HEK293 (cell line): ENCODE data around the gene ACSF2.

ENCODE experiments used
- CTCF ChIA-PET: fragments of 350-600 bp; formaldehyde crosslinking; extraction: SDS; loops from one replicate; lab custom pipeline; 2021; ENCODE audit warnings: antibody characterized with exemption; lab: Yijun Ruan, JAX
- POLR2A ChIA-PET: fragments of 300-600 bp; formaldehyde crosslinking; extraction: SDS; loops from one replicate; lab custom pipeline; 2020; ENCODE audit warnings: antibody characterized with exemption, inconsistent platforms; lab: Yijun Ruan, JAX
- H3K27ac ChIP-seq: fragments of 200-500 bp; sonication (Bioruptor generic); 2 replicates; pipeline ENCODE4 v1.5.1; 2014; ENCODE audit warnings: low read depth, low read length, control low read depth, inconsistent platforms; ENCODE audit errors: extremely low read depth
- H3K36me3 ChIP-seq, 2 experiments: fragments of 200-500 bp in 1 of 2; sonication (Bioruptor generic) in 1 of 2; 1 replicate in 1 of 2; 2 replicates in 1 of 2; pipeline ENCODE4 v1.5.1; 2014 to 2017; ENCODE audit warnings: inconsistent platforms in 2 of 2, low read length in 2 of 2; ENCODE audit not compliant: control insufficient read depth in 2 of 2, insufficient read depth in 1 of 2
- H3K4me1 ChIP-seq: fragments of 200-500 bp; sonication (Bioruptor generic); 2 replicates; pipeline ENCODE4 v1.5.1; 2014; ENCODE audit warnings: mild to moderate bottlenecking, low read length, inconsistent platforms; ENCODE audit not compliant: control insufficient read depth, insufficient read depth
- H3K4me3 ChIP-seq: 2 replicates; pipeline ENCODE4 v1.5.1; 2011; ENCODE audit warnings: low read depth, mild to moderate bottlenecking, control low read depth, low read length, moderate library complexity
- H3K9me3 ChIP-seq: fragments of 200-500 bp; sonication (Bioruptor generic); 2 replicates; pipeline ENCODE4 v1.5.1; 2014; ENCODE audit warnings: low read depth, low read length, inconsistent platforms; ENCODE audit not compliant: control insufficient read depth, insufficient read depth
- GLIS1 ChIP-seq: fragments of 450-650 bp; formaldehyde crosslinking; IDR thresholded peaks from 2 replicates; pipeline ENCODE4 v1.5.1; 2016; ENCODE audit warnings: missing biosample characterization, missing genetic modification characterization
- GLIS2 ChIP-seq: fragments of 450-650 bp; formaldehyde crosslinking; IDR thresholded peaks from 2 replicates; pipeline ENCODE4 v1.5.1; 2016; ENCODE audit warnings: missing biosample characterization, missing genetic modification characterization
- IKZF3 ChIP-seq: fragments of 450-650 bp; IDR thresholded peaks from 2 replicates; pipeline ENCODE4 v1.5.0; 2018; ENCODE audit warnings: missing biosample characterization, mild to moderate bottlenecking, missing genetic modification characterization, moderate library complexity
- KLF8 ChIP-seq: fragments of 450-650 bp; formaldehyde crosslinking; IDR thresholded peaks from 2 replicates; pipeline ENCODE4 v1.5.1; 2016; ENCODE audit warnings: missing biosample characterization, missing genetic modification characterization
- MEIS1 ChIP-seq: sonication (generic); formaldehyde crosslinking; IDR thresholded peaks from 2 replicates; pipeline ENCODE4 v1.8.1; 2022; ENCODE audit warnings: missing genetic modification reagents, mild to moderate bottlenecking, borderline replicate concordance
- OSR2 ChIP-seq: fragments of 450-650 bp; formaldehyde crosslinking; IDR thresholded peaks from 2 replicates; pipeline ENCODE4 v1.5.1; 2016; ENCODE audit warnings: missing biosample characterization, missing genetic modification characterization
- PRDM1 ChIP-seq: fragments of 450-650 bp; formaldehyde crosslinking; IDR thresholded peaks from 2 replicates; pipeline ENCODE4; 2016; ENCODE audit warnings: missing biosample characterization, missing genetic modification characterization
- SP3 ChIP-seq: fragments of 450-650 bp; formaldehyde crosslinking; IDR thresholded peaks from 2 replicates; pipeline ENCODE4 v1.5.1; 2016; ENCODE audit warnings: missing biosample characterization, missing genetic modification characterization
- ZBTB17 ChIP-seq: fragments of 450-650 bp; formaldehyde crosslinking; IDR thresholded peaks from 2 replicates; pipeline ENCODE4 v1.5.1; 2016; ENCODE audit warnings: missing biosample characterization, missing genetic modification characterization
- ZBTB20 ChIP-seq: fragments of 450-650 bp; formaldehyde crosslinking; IDR thresholded peaks from 2 replicates; pipeline ENCODE4 v1.5.1; 2016; ENCODE audit warnings: missing biosample characterization, missing genetic modification characterization
- ZBTB48 ChIP-seq: fragments of 450-650 bp; formaldehyde crosslinking; IDR thresholded peaks from 2 replicates; pipeline ENCODE4 v1.5.1; 2016; ENCODE audit warnings: missing biosample characterization, missing genetic modification characterization
- ZNF221 ChIP-seq: fragments of 450-650 bp; formaldehyde crosslinking; IDR thresholded peaks from 2 replicates; pipeline ENCODE4 v1.5.1; 2017; ENCODE audit warnings: missing biosample characterization, missing genetic modification characterization, borderline replicate concordance
- ZNF24 ChIP-seq: fragments of 450-650 bp; formaldehyde crosslinking; IDR thresholded peaks from 2 replicates; pipeline ENCODE4 v1.5.1; 2016; ENCODE audit warnings: missing biosample characterization, missing genetic modification characterization
- ZNF335 ChIP-seq: fragments of 450-650 bp; formaldehyde crosslinking; conservative IDR thresholded peaks from 2 replicates; pipeline ENCODE4 v1.5.1; 2016; ENCODE audit warnings: missing biosample characterization, missing genetic modification characterization
- ZNF558 ChIP-seq: fragments of 450-650 bp; formaldehyde crosslinking; IDR thresholded peaks from 2 replicates; pipeline ENCODE4 v1.5.1; 2016; ENCODE audit warnings: missing biosample characterization, missing genetic modification characterization
- ZNF600 ChIP-seq: fragments of 450-650 bp; formaldehyde crosslinking; IDR thresholded peaks from 2 replicates; pipeline ENCODE4 v1.5.1; 2016; ENCODE audit warnings: missing biosample characterization, missing genetic modification characterization
- ZNF623 ChIP-seq: fragments of 450-650 bp; formaldehyde crosslinking; IDR thresholded peaks from 2 replicates; pipeline ENCODE4 v1.5.1; 2016; ENCODE audit warnings: missing biosample characterization, missing genetic modification characterization
- ZNF76 ChIP-seq: fragments of 450-650 bp; formaldehyde crosslinking; IDR thresholded peaks from 2 replicates; pipeline ENCODE4; 2016; ENCODE audit warnings: low read depth, missing biosample characterization, missing genetic modification characterization, borderline replicate concordance
- ZNF777 ChIP-seq: fragments of 450-650 bp; formaldehyde crosslinking; IDR thresholded peaks from 2 replicates; pipeline ENCODE4 v1.5.1; 2017; ENCODE audit warnings: missing biosample characterization, missing genetic modification characterization, borderline replicate concordance
- ZNF792 ChIP-seq: fragments of 450-650 bp; formaldehyde crosslinking; IDR thresholded peaks from 2 replicates; pipeline ENCODE4 v1.5.1; 2016; ENCODE audit warnings: missing biosample characterization, missing genetic modification characterization
- ZXDB ChIP-seq: fragments of 450-650 bp; formaldehyde crosslinking; IDR thresholded peaks from 2 replicates; pipeline ENCODE4 v1.5.1; 2016; ENCODE audit warnings: missing biosample characterization, missing genetic modification characterization
- TF ChIP-seq, protein P1 (sequence below): fragments of 450-650 bp; formaldehyde crosslinking; IDR thresholded peaks from 2 replicates; pipeline ENCODE4 v1.5.1; 2017; ENCODE audit warnings: missing biosample characterization, missing genetic modification characterization
- TF ChIP-seq, protein P2 (sequence below): fragments of 450-650 bp; formaldehyde crosslinking; IDR thresholded peaks from 2 replicates; pipeline ENCODE4 v1.5.1; 2016; ENCODE audit warnings: missing biosample characterization, missing genetic modification characterization
- TF ChIP-seq, protein P3 (sequence below): fragments of 450-650 bp; formaldehyde crosslinking; IDR thresholded peaks from 2 replicates; pipeline ENCODE4 v1.5.1; 2016; ENCODE audit warnings: missing biosample characterization, missing genetic modification characterization
- TF ChIP-seq, protein P4 (sequence below): fragments of 450-650 bp; formaldehyde crosslinking; IDR thresholded peaks from 2 replicates; pipeline ENCODE4 v1.5.1; 2017; ENCODE audit warnings: missing biosample characterization, missing genetic modification characterization
- TF ChIP-seq, protein P5 (sequence below): fragments of 450-650 bp; formaldehyde crosslinking; IDR thresholded peaks from 2 replicates; pipeline ENCODE4 v1.5.1; 2016; ENCODE audit warnings: missing biosample characterization, missing genetic modification characterization
- TF ChIP-seq, protein P6 (sequence below): fragments of 450-650 bp; formaldehyde crosslinking; IDR thresholded peaks from 2 replicates; pipeline ENCODE4 v1.5.1; 2016; ENCODE audit warnings: missing biosample characterization, missing genetic modification characterization

ACSF2 gene

DNA sequence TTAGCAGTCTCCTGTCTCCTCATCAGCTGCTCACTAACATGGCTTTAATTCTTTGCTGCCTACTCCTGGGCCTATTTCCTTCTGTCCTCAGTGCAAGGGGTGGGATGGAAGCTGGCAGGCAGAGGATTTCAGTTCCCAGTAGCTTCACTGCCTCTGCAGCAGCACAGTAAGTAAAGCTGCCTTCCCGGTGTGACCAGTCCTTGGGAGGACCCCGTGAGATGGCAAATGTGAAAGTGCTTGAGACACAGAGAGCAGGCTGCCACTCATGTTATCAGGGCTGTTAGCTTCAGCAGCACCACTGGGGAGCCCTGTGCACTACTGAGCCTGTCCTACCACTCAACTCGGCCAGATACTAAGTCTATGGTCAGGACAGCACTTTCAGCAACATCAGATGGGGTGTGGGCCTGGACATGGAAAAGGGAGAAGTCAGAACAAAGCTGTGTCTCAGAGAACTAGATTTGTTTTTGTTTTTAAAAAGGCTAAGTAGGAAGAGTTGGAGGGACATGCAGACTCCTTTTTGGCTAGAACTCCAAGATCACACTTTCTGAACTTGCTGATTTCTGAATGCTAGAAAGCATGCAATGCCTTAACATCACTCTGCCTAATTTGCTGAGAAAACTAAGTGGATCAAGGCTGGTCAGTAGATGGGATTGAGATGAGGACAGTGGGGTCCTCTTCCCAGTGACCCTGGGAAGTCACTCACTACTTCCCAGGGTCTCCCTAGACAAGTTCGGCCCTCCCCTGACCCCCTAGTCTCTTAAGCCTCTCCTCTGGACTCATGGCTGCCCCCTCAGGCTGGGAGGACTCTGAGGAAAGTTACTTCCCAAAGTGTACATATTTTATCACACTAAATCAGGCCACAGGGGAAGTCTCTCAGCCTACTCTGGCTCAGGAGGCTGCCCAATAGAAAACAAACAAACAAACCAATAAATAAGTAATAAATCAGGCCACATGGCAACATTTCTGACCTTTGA, 1.1 kb downstream of the ACSF2 start:
- POLR2A ChIA-PET = interaction anchor here (0.6 to 1.5 kb wide), 12 partner anchors 10 to 266 kb away, joined by 3 to 11 read pairs (median 3); partner anchors contain the start of genes LRRC59 and RSAD1
- Histone ChIP-seq H3K27ac (peak overlapping the region; percentile 71), H3K36me3 (peaks cover 0 to 5% of the 10 kb centered on the region in 2 experiments; a peak in 1 of 3 replicates), H3K4me1 (peaks cover 10% of the 10 kb centered on the region; the same call in 1 of the 2 replicates), H3K4me3 (peak overlapping the region; percentile 72), H3K9me3 (no peaks in the 10 kb centered on the region)
- CTCF ChIA-PET = interaction anchor here (0.7 to 9.9 kb wide), 8 partner anchors 8 to 227 kb away, joined by 3 to 71 read pairs (median 3); partner anchors contain the start of gene LRRC59
- TF ChIP-seq ZNF221 (tag by site-specific recombination) (no peak), ZNF558 (tag by site-specific recombination) (no peak), KLF8 (tag by site-specific recombination) (peak; percentile 48; the same call in 1 of the 2 replicates), ZNF335 (tag by site-specific recombination) (peak; percentile 65), IKZF3 (tag by site-specific recombination) (0 out of 2 replicates have a peak, but pooled peaks have one; percentile 51), ZNF792 (tag by site-specific recombination) (no peak), SP3 (tag by site-specific recombination) (peak; percentile 53), ZXDB (tag by site-specific recombination) (peak; percentile 52), PRDM1 (tag by site-specific recombination) (peak; percentile 41; the same call in 1 of the 2 replicates), GLIS1 (peak; percentile 67), MEIS1 (CRISPR knock-in tag) (no peak), ZNF623 (tag by site-specific recombination) (0 out of 2 replicates have a peak, but pooled peaks have one; percentile 11), ZNF777 (tag by site-specific recombination) (no peak), ZBTB48 (tag by site-specific recombination) (peak; percentile 98), ZBTB17 (tag by site-specific recombination) (peak; percentile 88), ZNF24 (tag by site-specific recombination) (peak; percentile 82), GLIS2 (tag by site-specific recombination) (peak; percentile 24; the same call in 1 of the 2 replicates), ZNF76 (tag by site-specific recombination) (peak; percentile 69; the same call in 1 of the 2 replicates), ZNF600 (tag by site-specific recombination) (peak; percentile 78; the same call in 1 of the 2 replicates), ZBTB20 (tag by site-specific recombination) (peak; percentile 34; the same call in 1 of the 2 replicates), OSR2 (tag by site-specific recombination) (peak; percentile 69)
- TF ChIP-seq, protein P1, sequence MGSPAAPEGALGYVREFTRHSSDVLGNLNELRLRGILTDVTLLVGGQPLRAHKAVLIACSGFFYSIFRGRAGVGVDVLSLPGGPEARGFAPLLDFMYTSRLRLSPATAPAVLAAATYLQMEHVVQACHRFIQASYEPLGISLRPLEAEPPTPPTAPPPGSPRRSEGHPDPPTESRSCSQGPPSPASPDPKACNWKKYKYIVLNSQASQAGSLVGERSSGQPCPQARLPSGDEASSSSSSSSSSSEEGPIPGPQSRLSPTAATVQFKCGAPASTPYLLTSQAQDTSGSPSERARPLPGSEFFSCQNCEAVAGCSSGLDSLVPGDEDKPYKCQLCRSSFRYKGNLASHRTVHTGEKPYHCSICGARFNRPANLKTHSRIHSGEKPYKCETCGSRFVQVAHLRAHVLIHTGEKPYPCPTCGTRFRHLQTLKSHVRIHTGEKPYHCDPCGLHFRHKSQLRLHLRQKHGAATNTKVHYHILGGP = 0 out of 2 replicates have a peak, but pooled peaks have one; percentile 19
- TF ChIP-seq, protein P2, sequence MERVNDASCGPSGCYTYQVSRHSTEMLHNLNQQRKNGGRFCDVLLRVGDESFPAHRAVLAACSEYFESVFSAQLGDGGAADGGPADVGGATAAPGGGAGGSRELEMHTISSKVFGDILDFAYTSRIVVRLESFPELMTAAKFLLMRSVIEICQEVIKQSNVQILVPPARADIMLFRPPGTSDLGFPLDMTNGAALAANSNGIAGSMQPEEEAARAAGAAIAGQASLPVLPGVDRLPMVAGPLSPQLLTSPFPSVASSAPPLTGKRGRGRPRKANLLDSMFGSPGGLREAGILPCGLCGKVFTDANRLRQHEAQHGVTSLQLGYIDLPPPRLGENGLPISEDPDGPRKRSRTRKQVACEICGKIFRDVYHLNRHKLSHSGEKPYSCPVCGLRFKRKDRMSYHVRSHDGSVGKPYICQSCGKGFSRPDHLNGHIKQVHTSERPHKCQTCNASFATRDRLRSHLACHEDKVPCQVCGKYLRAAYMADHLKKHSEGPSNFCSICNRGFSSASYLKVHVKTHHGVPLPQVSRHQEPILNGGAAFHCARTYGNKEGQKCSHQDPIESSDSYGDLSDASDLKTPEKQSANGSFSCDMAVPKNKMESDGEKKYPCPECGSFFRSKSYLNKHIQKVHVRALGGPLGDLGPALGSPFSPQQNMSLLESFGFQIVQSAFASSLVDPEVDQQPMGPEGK (tag by site-specific recombination) = peak; percentile 84
- TF ChIP-seq, protein P3, sequence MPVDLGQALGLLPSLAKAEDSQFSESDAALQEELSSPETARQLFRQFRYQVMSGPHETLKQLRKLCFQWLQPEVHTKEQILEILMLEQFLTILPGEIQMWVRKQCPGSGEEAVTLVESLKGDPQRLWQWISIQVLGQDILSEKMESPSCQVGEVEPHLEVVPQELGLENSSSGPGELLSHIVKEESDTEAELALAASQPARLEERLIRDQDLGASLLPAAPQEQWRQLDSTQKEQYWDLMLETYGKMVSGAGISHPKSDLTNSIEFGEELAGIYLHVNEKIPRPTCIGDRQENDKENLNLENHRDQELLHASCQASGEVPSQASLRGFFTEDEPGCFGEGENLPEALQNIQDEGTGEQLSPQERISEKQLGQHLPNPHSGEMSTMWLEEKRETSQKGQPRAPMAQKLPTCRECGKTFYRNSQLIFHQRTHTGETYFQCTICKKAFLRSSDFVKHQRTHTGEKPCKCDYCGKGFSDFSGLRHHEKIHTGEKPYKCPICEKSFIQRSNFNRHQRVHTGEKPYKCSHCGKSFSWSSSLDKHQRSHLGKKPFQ (tag by site-specific recombination) = 0 out of 2 replicates have a peak, but pooled peaks have one; percentile 36
- TF ChIP-seq, protein P4, sequence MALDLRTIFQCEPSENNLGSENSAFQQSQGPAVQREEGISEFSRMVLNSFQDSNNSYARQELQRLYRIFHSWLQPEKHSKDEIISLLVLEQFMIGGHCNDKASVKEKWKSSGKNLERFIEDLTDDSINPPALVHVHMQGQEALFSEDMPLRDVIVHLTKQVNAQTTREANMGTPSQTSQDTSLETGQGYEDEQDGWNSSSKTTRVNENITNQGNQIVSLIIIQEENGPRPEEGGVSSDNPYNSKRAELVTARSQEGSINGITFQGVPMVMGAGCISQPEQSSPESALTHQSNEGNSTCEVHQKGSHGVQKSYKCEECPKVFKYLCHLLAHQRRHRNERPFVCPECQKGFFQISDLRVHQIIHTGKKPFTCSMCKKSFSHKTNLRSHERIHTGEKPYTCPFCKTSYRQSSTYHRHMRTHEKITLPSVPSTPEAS (tag by site-specific recombination) = no peak
- TF ChIP-seq, protein P5, sequence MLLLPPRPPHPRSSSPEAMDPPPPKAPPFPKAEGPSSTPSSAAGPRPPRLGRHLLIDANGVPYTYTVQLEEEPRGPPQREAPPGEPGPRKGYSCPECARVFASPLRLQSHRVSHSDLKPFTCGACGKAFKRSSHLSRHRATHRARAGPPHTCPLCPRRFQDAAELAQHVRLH (tag by site-specific recombination) = peak; percentile 24; the same call in 1 of the 2 replicates
- TF ChIP-seq, protein P6, sequence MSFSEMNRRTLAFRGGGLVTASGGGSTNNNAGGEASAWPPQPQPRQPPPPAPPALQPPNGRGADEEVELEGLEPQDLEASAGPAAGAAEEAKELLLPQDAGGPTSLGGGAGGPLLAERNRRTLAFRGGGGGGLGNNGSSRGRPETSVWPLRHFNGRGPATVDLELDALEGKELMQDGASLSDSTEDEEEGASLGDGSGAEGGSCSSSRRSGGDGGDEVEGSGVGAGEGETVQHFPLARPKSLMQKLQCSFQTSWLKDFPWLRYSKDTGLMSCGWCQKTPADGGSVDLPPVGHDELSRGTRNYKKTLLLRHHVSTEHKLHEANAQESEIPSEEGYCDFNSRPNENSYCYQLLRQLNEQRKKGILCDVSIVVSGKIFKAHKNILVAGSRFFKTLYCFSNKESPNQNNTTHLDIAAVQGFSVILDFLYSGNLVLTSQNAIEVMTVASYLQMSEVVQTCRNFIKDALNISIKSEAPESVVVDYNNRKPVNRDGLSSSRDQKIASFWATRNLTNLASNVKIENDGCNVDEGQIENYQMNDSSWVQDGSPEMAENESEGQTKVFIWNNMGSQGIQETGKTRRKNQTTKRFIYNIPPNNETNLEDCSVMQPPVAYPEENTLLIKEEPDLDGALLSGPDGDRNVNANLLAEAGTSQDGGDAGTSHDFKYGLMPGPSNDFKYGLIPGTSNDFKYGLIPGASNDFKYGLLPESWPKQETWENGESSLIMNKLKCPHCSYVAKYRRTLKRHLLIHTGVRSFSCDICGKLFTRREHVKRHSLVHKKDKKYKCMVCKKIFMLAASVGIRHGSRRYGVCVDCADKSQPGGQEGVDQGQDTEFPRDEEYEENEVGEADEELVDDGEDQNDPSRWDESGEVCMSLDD (tag by site-specific recombination) = peak; percentile 78; the same call in 1 of the 2 replicates
